Lung (tissue), 13 donors: ENCODE measurements around the gene GRIA4. TPM values are rescaled to one million over a fixed set of nuclear protein-coding genes. Genes with fewer than 3 reads are reported as not detected.

Source experiments
- ATAC-seq: fragments of 200-7000 bp; cut with Tn5 transposase; one replicate; pipeline ENCODE4 v1.9.1; 2020; ENCODE audit warnings: moderate number of reproducible peaks; ENCODE audit not compliant: insufficient read depth, low FRiP score
- DNase-seq, 3 donors: peaks; one replicate each; pipeline ENCODE4 v3.0.0-alpha.2; 2013 to 2017
- H3K27ac ChIP-seq, 2 donors: one replicate each; pipeline ENCODE4 v1.5.1; 2013; ENCODE audit warnings: mild to moderate bottlenecking in 2 of 2, moderate library complexity in 2 of 2, control low read depth in 1 of 2, inconsistent platforms in 1 of 2, low read depth in 1 of 2, low read length in 1 of 2
- H3K27me3 ChIP-seq, 3 donors: one replicate each; pipeline ENCODE4 v1.5.1; 2013; ENCODE audit warnings: low read length in 2 of 3; ENCODE audit not compliant: control insufficient read depth in 3 of 3, insufficient read depth in 3 of 3
- H3K36me3 ChIP-seq, 4 donors: one replicate each; pipeline ENCODE4 v1.5.1; 2013; ENCODE audit warnings: low read length in 4 of 4, mild to moderate bottlenecking in 1 of 4, moderate library complexity in 1 of 4; ENCODE audit not compliant: control insufficient read depth in 4 of 4, insufficient read depth in 4 of 4
- H3K4me1 ChIP-seq, 5 donors: one replicate each; pipeline ENCODE4 v1.5.1; 2013; ENCODE audit warnings: low read length in 5 of 5, mild to moderate bottlenecking in 2 of 5, moderate library complexity in 1 of 5; ENCODE audit not compliant: control insufficient read depth in 5 of 5, insufficient read depth in 5 of 5
- H3K4me3 ChIP-seq: one replicate; pipeline ENCODE4 v1.5.1; 2013; ENCODE audit warnings: mild to moderate bottlenecking, control low read depth, moderate library complexity
- H3K9ac ChIP-seq, 2 donors: one replicate each; pipeline ENCODE4 v1.5.1; 2013; ENCODE audit warnings: low read length in 2 of 2, control low read depth in 1 of 2; ENCODE audit not compliant: insufficient read depth in 1 of 2
- H3K9me3 ChIP-seq, 4 donors: one replicate each; pipeline ENCODE4 v1.5.1; 2013; ENCODE audit warnings: low read length in 3 of 4, mild to moderate bottlenecking in 1 of 4, moderate library complexity in 1 of 4; ENCODE audit not compliant: control insufficient read depth in 4 of 4, insufficient read depth in 3 of 4
- CTCF ChIP-seq: IDR thresholded peaks from 2 replicates; pipeline ENCODE4 v1.5.1; 2012; ENCODE audit warnings: mild to moderate bottlenecking; ENCODE audit errors: control extremely low read depth, extremely low read depth
- WGBS, 2 donors: extraction: QIAGEN DNeasy Blood & Tissue Kit; methylation state at CpG; one replicate each; pipeline ENCODE4 v1.1.7; 2013; 5-methylcytosine and 5-hydroxymethylcytosine counted together
- polyA plus RNA-seq, 2 donors: library from polyadenylated mRNA; stranded (reverse); fragments of 200-250 nt; gene quantifications; one replicate each; pipeline ENCODE4 v1.2.1, GENCODE V29; 2013
- small RNA-seq: library from RNA; depleted of rRNA; stranded (forward); fragments of <200 nt; gene quantifications from one replicate; pipeline ENCODE3, GENCODE V24; 2014; ENCODE audit warnings: low replicate concordance
- total RNA-seq, 2 donors: library from RNA; depleted of rRNA in 1 of 2; stranded (reverse); fragments of >200 nt in 1 of 2; gene quantifications; one replicate each; pipeline ENCODE4 v1.2.1, GENCODE V29; 2014 to 2021
- donor health status: control.
- donor health status: control.
- donor health status: Bipolar disorder and iron deficiency.
- donor health status: healthy.
- donor health status: DM: yes; HTN: yes; CAD: no.

Gene GRIA4
- total and polyA plus RNA-seq, 4 donors, result 0.12 to 0.77 TPM; not detected in 2

- Histone ChIP-seq H3K27ac (no peak overlapping the region), H3K9ac (no peak overlapping the region), H3K9me3 (no peaks in the 10 kb centered on the region), H3K27me3 (no peaks in the 10 kb centered on the region), H3K4me1 (no peaks in the 10 kb centered on the region), H3K4me3 (no peak overlapping the region), H3K36me3 (no peaks in the 10 kb centered on the region)
- WGBS, 2 donors, result 42 to 49% methylated on average over 2 of the region's 2 CpGs
- no peak for DNase-seq
- no peak for ATAC-seq
- TF ChIP-seq CTCF, result no peak
Observed at GRCh38 chr11:106031202-106031810, 421.4 kb downstream of the GRIA4 start.

Small RNAs within 50 kb of the gene (small RNA-seq; reads per million reads assigned to genes)
- gene RNU4-55P, result not detected
- not detected for gene RNU6-277P
